Loucy (cell line): Measurements from ENCODE around the gene PSMD1.

Source experiments
- H2AFZ ChIP-seq: fragments of 200-600 bp; sonication (generic); 2 replicates; pipeline ENCODE4 v1.6.0; 2016; ENCODE audit warnings: antibody characterized with exemption, mild to moderate bottlenecking, low read length, moderate library complexity
- H3F3A ChIP-seq: fragments of 200-600 bp; 2 replicates; pipeline ENCODE4 v1.6.0; 2016; ENCODE audit warnings: antibody characterized with exemption, low read depth, mild to moderate bottlenecking
- H3K27me3 ChIP-seq: fragments of 200-600 bp; sonication (generic); 2 replicates; pipeline ENCODE4 v1.6.1; 2014; ENCODE audit warnings: low read length, mild to moderate bottlenecking; ENCODE audit not compliant: insufficient read depth, poor library complexity, severe bottlenecking
- H3K36me3 ChIP-seq: fragments of 200-600 bp; sonication (generic); 2 replicates; pipeline ENCODE4 v1.6.1; 2016; ENCODE audit warnings: low read length; ENCODE audit not compliant: insufficient read depth
- H3K4me1 ChIP-seq: fragments of 200-600 bp; sonication (generic); 2 replicates; pipeline ENCODE4 v1.5.1; 2014; ENCODE audit warnings: low read length, mild to moderate bottlenecking; ENCODE audit not compliant: insufficient read depth, poor library complexity, severe bottlenecking
- H3K4me2 ChIP-seq: fragments of 200-600 bp; sonication (generic); 2 replicates; pipeline ENCODE4 v1.6.0; 2014; ENCODE audit warnings: antibody characterized with exemption, low read length, low read depth, mild to moderate bottlenecking; ENCODE audit not compliant: poor library complexity, severe bottlenecking
- H3K4me3 ChIP-seq: fragments of 200-600 bp; sonication (generic); 2 replicates; pipeline ENCODE4 v1.5.1; 2014; ENCODE audit warnings: low read length, mild to moderate bottlenecking, mixed read lengths; ENCODE audit not compliant: poor library complexity, severe bottlenecking
- H3K79me2 ChIP-seq: fragments of 200-600 bp; sonication (generic); 2 replicates; pipeline ENCODE4 v1.6.1; 2014; ENCODE audit warnings: low read length; ENCODE audit not compliant: insufficient read depth
- H3K9ac ChIP-seq: fragments of 200-600 bp; sonication (generic); 2 replicates; pipeline ENCODE4 v1.6.0; 2014; ENCODE audit warnings: mild to moderate bottlenecking, low read depth, low read length, moderate library complexity; ENCODE audit not compliant: poor library complexity, severe bottlenecking
- H3K9me2 ChIP-seq: fragments of 200-600 bp; sonication (generic); replicated peaks from 2 replicates; pipeline ENCODE4 v1.6.1; 2016; ENCODE audit warnings: low read depth, low read length, mixed read lengths
- H3K9me3 ChIP-seq: fragments of 200-600 bp; sonication (generic); 2 replicates; pipeline ENCODE4 v1.6.1; 2014; ENCODE audit warnings: mild to moderate bottlenecking, antibody characterized with exemption, low read length, low read depth; ENCODE audit not compliant: insufficient read depth
- H4K20me1 ChIP-seq: fragments of 200-600 bp; sonication (generic); 2 replicates; pipeline ENCODE4 v1.6.0; 2014; ENCODE audit warnings: antibody characterized with exemption, low read length, mild to moderate bottlenecking; ENCODE audit not compliant: insufficient read depth, poor library complexity, severe bottlenecking
- CTCF ChIP-seq: fragments of 200-600 bp; sonication (generic); conservative IDR thresholded peaks from 2 replicates; pipeline ENCODE4 v1.5.1; 2014; ENCODE audit warnings: mild to moderate bottlenecking, antibody characterized with exemption, low read length
- EZH2phosphoT487 ChIP-seq: fragments of 200-600 bp; IDR thresholded peaks from 2 replicates; pipeline ENCODE4 v1.6.1; 2018; ENCODE audit warnings: antibody characterized with exemption, mild to moderate bottlenecking, moderate library complexity, borderline replicate concordance

Gene PSMD1

GRCh38 chr2:231124838-231125568, 68.3 kb downstream of the PSMD1 start, which contains the start of gene HTR2B:
Gene HTR2B (minus strand): TSS chr2:231125042. CDS start chr2:231123764, 1,278 bp downstream.
- Histone ChIP-seq H3K79me2 (no peaks in the 10 kb centered on the region), H4K20me1 (peaks cover 3% of the 10 kb centered on the region), H3K9ac (no peak within 1 kb of the TSS), H3K4me2 (no peak within 1 kb of the TSS), H3K4me3 (no peak within 1 kb of the TSS), H2AFZ (no peak within 1 kb of the TSS), H3F3A (no peaks in the 10 kb centered on the region; the same call in 1 of the 2 replicates), H3K4me1 (peaks cover 15% of the 10 kb centered on the region), H3K9me2 (no peaks in the 10 kb centered on the region), H3K36me3 (no peaks in the 10 kb centered on the region), H3K9me3 (no peaks in the 10 kb centered on the region), H3K27me3 (no peaks in the 10 kb centered on the region)
- TF ChIP-seq EZH2phosphoT487 (no peak), CTCF (no peak)

DNA sequence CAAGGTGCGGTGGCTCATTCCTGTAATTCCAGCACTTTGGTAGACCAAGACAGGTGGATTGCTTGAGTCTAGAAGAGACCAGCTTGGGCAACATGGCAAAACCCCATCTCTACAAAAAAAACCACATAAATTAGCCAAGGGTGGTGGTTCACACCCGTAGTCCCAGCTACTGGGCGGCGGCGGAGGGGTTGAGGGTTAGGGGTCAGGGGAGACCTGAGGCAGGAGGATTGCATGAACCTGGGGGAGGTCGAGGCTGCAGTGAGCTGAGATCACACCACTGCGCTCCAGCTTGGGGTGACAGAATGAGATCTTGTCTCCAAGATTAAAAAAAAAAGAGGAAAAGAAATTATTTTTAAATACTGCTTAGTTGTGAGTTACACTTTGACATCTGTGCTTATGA, 69.5 kb downstream of the PSMD1 start:
- no peak overlapping the region for H3K4me2 ChIP-seq
- no peaks in the 10 kb centered on the region for H3K36me3 ChIP-seq
- H3K4me3 ChIP-seq: no peak overlapping the region
- H3K27me3 ChIP-seq: no peaks in the 10 kb centered on the region
- H3K9me3 ChIP-seq: no peaks in the 10 kb centered on the region
- H3K4me1 ChIP-seq: peaks cover 15% of the 10 kb centered on the region
- no peaks in the 10 kb centered on the region; the same call in 1 of the 2 replicates for H3F3A ChIP-seq
- H3K9ac ChIP-seq: no peak overlapping the region
- no peak overlapping the region for H2AFZ ChIP-seq
- peaks cover 3% of the 10 kb centered on the region for H4K20me1 ChIP-seq
- no peaks in the 10 kb centered on the region for H3K79me2 ChIP-seq
- no peak for TF ChIP-seq EZH2phosphoT487
- no peak for TF ChIP-seq CTCF
- no peaks in the 10 kb centered on the region for H3K9me2 ChIP-seq

DNA sequence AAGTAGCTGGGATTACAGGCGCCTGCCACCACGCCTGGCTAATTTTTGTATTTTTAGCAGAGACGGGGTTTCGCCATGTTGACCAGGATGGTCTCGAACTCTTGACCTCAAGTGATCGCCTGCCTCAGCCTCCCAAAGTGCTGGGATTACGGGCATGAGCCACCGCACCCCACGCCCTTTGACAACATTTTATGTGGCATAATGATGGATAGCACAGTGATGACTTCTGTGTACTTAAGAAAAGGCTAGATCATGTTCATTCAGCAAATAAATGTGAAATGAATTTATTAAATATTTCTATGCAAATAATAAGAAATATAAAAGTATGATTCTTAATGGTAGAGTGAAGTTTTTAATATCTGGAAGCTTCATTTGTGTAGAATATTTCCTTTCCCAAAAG, 70.8 kb downstream of the PSMD1 start:
- Histone ChIP-seq H3K9me3 (no peaks in the 10 kb centered on the region), H4K20me1 (peaks cover 3% of the 10 kb centered on the region), H3K9ac (no peak overlapping the region), H3K27me3 (no peaks in the 10 kb centered on the region), H2AFZ (no peak overlapping the region), H3K79me2 (no peaks in the 10 kb centered on the region), H3K9me2 (no peaks in the 10 kb centered on the region), H3K4me2 (no peak overlapping the region), H3K36me3 (no peaks in the 10 kb centered on the region), H3F3A (no peaks in the 10 kb centered on the region; the same call in 1 of the 2 replicates), H3K4me3 (no peak overlapping the region), H3K4me1 (peaks cover 15% of the 10 kb centered on the region)
- TF ChIP-seq EZH2phosphoT487 (no peak), CTCF (no peak)
